Breast epithelium (tissue), 4 donors: Measurements from ENCODE around the gene NMD3. TPM values are rescaled to one million over a fixed set of nuclear protein-coding genes. Genes with fewer than 3 reads are reported as not detected.

Experiments
- DNase-seq, 2 donors: peaks; one replicate each; pipeline ENCODE4 v3.0.0-alpha.2; 2019; ENCODE audit warnings: low spot score in 2 of 2
- H3K27ac ChIP-seq, 2 donors: fragments of 200-600 bp; sonication (generic) in 1 of 2; one replicate each; pipeline ENCODE4 v1.5.1; 2016 to 2019; ENCODE audit warnings: mild to moderate bottlenecking in 1 of 2
- H3K27me3 ChIP-seq, 2 donors: fragments of 200-600 bp; sonication (generic) in 1 of 2; one replicate each; pipeline versions ENCODE4 v1.5.1 to v1.6.0; 2017 to 2019; ENCODE audit warnings: control low read depth in 1 of 2, mild to moderate bottlenecking in 1 of 2
- H3K36me3 ChIP-seq: fragments of 200-600 bp; one replicate; pipeline ENCODE4 v1.5.1; 2019
- H3K4me1 ChIP-seq, 2 donors: fragments of 200-600 bp; sonication (generic); one replicate each; pipeline ENCODE4 v1.5.1; 2016 to 2019; ENCODE audit warnings: control low read depth in 1 of 2
- H3K4me3 ChIP-seq, 3 donors: fragments of 200-600 bp; sonication (generic); 1 replicate in 2 of 3; 2 replicates in 1 of 3; pipeline ENCODE4 v1.5.1; 2016 to 2019; ENCODE audit warnings: mild to moderate bottlenecking in 3 of 3, moderate library complexity in 2 of 3
- H3K9me3 ChIP-seq, 2 donors: fragments of 200-600 bp; sonication (generic) in 1 of 2; one replicate each; pipeline ENCODE4 v1.5.1; 2016 to 2019; ENCODE audit warnings: control low read depth in 1 of 2
- POLR2A ChIP-seq: fragments of 450-650 bp; IDR thresholded peaks from one replicate; pipeline ENCODE4 v1.6.1; 2016; ENCODE audit warnings: antibody characterized with exemption, mild to moderate bottlenecking, moderate library complexity
- POLR2AphosphoS5 ChIP-seq, 3 donors: sonication (generic); formaldehyde crosslinking; IDR thresholded peaks; one replicate each; pipeline ENCODE4 v1.6.1; 2017; ENCODE audit warnings: antibody characterized with exemption in 3 of 3
- intact Hi-C: fragments of 100-400 bp; cut with DNase I; formaldehyde crosslinking; loops from one replicate; pipeline ENCODE4 v1.15.1; 2023; ENCODE audit warnings: low total_unique reads
- total RNA-seq, 3 donors: library from RNA; depleted of rRNA; stranded (reverse); fragments of >200 nt; gene quantifications; one replicate each; pipeline ENCODE4 v1.1.0, GENCODE V29; 2016
- TF ChIP-seq, protein P1 (sequence below), 3 donors: fragments of 450-650 bp; IDR thresholded peaks; one replicate each; pipeline ENCODE4 v1.5.1; 2016 to 2017; ENCODE audit warnings: antibody characterized with exemption in 3 of 3, mild to moderate bottlenecking in 3 of 3, moderate library complexity in 3 of 3

The NMD3 gene
- total RNA-seq, 3 donors from 2014 or later: 53.3 to 69.7 (median 56.0) TPM

DNA sequence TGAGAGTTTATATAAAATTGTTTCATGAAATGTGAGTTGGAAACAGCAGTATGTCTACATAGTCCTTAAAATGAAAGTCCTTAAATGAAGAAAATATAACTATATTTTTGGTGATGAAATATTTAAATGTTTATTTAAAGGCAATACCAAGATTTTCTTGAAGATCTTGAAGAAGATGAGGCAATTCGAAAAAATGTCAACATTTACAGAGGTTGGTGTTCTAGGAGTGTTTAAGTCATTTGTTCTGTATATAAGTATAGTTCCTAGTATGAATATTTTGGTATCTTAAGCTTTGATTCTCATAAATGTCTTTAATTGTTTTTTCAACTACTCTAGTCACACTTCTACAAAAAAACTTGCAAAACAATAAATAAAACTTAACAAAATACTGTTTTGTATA is 29.0 kb downstream of the NMD3 start:
- Histone ChIP-seq H3K27ac (no peak overlapping the region), H3K27me3 (no peaks in the 10 kb centered on the region), H3K4me3 (no peak overlapping the region), H3K36me3 (peaks cover 9% of the 10 kb centered on the region), H3K4me1 (no peaks in the 10 kb centered on the region), H3K9me3 (no peaks in the 10 kb centered on the region)
- intact Hi-C loops: no loop called here
- TF ChIP-seq, protein P1, sequence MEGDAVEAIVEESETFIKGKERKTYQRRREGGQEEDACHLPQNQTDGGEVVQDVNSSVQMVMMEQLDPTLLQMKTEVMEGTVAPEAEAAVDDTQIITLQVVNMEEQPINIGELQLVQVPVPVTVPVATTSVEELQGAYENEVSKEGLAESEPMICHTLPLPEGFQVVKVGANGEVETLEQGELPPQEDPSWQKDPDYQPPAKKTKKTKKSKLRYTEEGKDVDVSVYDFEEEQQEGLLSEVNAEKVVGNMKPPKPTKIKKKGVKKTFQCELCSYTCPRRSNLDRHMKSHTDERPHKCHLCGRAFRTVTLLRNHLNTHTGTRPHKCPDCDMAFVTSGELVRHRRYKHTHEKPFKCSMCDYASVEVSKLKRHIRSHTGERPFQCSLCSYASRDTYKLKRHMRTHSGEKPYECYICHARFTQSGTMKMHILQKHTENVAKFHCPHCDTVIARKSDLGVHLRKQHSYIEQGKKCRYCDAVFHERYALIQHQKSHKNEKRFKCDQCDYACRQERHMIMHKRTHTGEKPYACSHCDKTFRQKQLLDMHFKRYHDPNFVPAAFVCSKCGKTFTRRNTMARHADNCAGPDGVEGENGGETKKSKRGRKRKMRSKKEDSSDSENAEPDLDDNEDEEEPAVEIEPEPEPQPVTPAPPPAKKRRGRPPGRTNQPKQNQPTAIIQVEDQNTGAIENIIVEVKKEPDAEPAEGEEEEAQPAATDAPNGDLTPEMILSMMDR (IDR thresholded peaks at IDR 0.05): no peak
- TF ChIP-seq POLR2A (no peak), POLR2AphosphoS5 (IDR thresholded peaks at IDR 0.05) (no peak)
- DNase-seq: no peak

DNA sequence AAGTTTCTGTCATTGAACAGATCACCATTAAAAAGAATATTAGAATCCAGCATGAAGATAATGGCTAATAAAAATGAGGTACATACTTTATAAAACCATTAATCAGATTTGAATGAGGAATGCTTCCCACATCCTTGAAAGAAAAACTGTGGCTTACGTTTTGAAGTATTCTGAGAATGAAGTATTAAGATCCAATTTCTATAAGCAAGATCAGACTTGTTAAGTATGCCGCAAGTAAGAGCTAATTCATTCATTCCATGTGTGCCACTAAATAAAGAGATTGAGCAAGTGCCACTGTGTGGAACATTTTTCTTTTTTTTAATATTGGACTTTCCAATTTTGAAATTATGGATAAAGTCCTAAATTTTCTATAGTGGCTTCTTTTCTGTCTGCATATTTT is 30.6 kb downstream of the NMD3 start:
- H3K27me3 ChIP-seq: no peaks in the 10 kb centered on the region
- peaks cover 9% of the 10 kb centered on the region for H3K36me3 ChIP-seq
- TF ChIP-seq POLR2AphosphoS5 (IDR thresholded peaks at IDR 0.05) (no peak), POLR2A (no peak)
- TF ChIP-seq, protein P1 (IDR thresholded peaks at IDR 0.05): no peak
- intact Hi-C loops: no loop called here
- H3K27ac ChIP-seq: no peak overlapping the region
- H3K4me3 ChIP-seq: no peak overlapping the region
- DNase-seq: no peak
- H3K9me3 ChIP-seq: no peaks in the 10 kb centered on the region
- no peaks in the 10 kb centered on the region for H3K4me1 ChIP-seq

DNA sequence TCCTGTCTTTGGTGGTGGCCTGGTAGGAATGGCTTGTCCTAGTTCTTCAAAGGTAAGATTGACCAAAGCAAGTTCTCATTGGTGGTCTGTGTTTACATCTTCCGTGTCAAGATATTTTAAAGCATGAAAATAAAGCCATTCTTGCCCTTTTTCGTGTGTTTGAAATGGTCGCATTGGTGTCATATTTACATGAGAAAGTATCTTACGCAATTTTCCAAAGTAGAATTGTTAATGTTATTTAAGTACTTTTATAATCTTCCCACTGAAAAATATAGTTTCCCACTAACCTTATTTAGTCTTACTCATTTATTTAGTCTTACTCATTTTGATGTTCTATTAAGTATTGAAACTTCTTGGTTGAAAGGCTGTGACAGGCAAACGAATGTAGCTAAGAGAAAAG is 31.0 kb downstream of the NMD3 start:
- DNase-seq: no peak
- Histone ChIP-seq H3K4me3 (no peak overlapping the region), H3K4me1 (no peaks in the 10 kb centered on the region), H3K9me3 (no peaks in the 10 kb centered on the region), H3K36me3 (peaks cover 9% of the 10 kb centered on the region), H3K27ac (no peak overlapping the region), H3K27me3 (no peaks in the 10 kb centered on the region)
- TF ChIP-seq, protein P1 (IDR thresholded peaks at IDR 0.05): no peak
- no peak for TF ChIP-seq POLR2A
- TF ChIP-seq POLR2AphosphoS5 (IDR thresholded peaks at IDR 0.05): no peak
- intact Hi-C loops: no loop called here

DNA sequence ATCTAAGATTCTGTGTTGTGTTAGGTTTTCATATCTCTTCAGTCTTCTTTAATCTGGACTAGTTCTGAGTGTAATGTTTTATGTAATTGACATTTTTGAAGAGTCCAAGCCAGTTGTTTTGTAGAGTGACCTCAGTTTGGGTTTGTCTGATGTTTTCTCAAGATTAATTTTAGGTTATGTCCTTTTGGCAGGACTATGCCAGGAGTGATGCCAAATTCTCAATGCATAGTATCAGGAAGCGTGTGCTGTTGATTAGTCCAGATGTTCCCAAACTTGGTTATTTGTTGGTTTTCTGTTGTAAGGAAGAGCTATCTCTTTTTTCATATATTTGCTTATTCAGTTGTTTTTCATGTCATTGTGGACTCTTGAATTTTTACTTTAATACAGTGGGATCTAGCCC is 32.6 kb downstream of the NMD3 start:
- intact Hi-C loops: no loop called here
- H3K27me3 ChIP-seq: no peaks in the 10 kb centered on the region
- H3K4me3 ChIP-seq: no peak overlapping the region
- H3K27ac ChIP-seq: no peak overlapping the region
- DNase-seq: no peak
- H3K4me1 ChIP-seq: no peaks in the 10 kb centered on the region
- peaks cover 13% of the 10 kb centered on the region for H3K36me3 ChIP-seq
- TF ChIP-seq POLR2A: no peak
- no peaks in the 10 kb centered on the region for H3K9me3 ChIP-seq

DNA sequence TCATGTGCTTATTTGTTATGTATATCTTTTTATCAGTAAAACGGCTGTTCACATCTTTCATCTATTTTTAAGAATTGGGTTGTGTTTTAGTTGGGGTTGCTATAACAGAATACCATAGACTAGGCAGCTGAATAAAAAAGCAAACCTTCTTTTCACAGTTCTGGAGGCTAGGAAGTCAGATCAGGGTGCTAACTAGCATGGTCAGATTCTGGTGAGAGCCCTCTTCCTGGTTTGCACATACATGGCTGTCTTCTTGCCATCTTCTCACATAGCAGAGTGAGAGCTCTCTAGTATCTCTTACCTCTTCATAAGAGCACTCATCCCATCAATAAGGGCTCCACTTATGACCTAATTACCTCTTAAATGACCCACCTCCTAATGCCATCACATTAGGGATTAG is 33.8 kb downstream of the NMD3 start:
- Histone ChIP-seq H3K27me3 (no peaks in the 10 kb centered on the region), H3K4me1 (no peaks in the 10 kb centered on the region), H3K9me3 (no peaks in the 10 kb centered on the region), H3K36me3 (peaks cover 4% of the 10 kb centered on the region), H3K27ac (no peak overlapping the region), H3K4me3 (no peak overlapping the region)
- intact Hi-C loops: no loop called here
- TF ChIP-seq POLR2A (no peak), POLR2AphosphoS5 (IDR thresholded peaks at IDR 0.05) (no peak)
- TF ChIP-seq, protein P1 (IDR thresholded peaks at IDR 0.05): no peak
- DNase-seq: no peak

DNA sequence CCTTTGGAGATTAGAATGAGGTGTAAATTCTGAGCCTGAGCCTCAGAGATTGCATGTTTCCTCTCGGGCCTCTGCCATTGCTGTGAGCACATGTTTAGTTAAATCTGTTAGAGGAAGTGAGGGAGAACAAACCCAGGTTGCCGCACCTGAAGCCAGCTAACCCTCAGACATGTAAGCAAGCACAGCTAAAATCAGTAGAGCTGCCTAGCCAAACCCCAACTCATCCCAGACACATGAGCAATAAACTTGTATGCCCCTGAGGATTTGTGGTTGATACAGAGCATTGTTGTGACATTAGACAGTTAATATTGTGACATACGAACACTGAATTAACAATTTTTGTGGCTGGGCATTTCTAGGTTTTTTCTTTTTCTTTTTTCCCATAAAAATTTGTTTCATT is 41.9 kb downstream of the NMD3 start:
- TF ChIP-seq POLR2A (no peak), POLR2AphosphoS5 (IDR thresholded peaks at IDR 0.05) (no peak)
- TF ChIP-seq, protein P1 (IDR thresholded peaks at IDR 0.05): no peak
- Histone ChIP-seq H3K4me1 (no peaks in the 10 kb centered on the region), H3K9me3 (no peaks in the 10 kb centered on the region), H3K27ac (no peak overlapping the region), H3K27me3 (no peaks in the 10 kb centered on the region), H3K36me3 (peaks cover 4% of the 10 kb centered on the region), H3K4me3 (no peak overlapping the region)
- no peak for DNase-seq
- intact Hi-C loops: no loop called here
